GM12874 (cell line): ENCODE data around the gene CD274.
A peak's percentile ranks its signal among the peaks of the same experiment; 100 is the strongest.

Experiments
- TF ChIP-seq, protein P1 (sequence below): IDR thresholded peaks from 2 replicates; pipeline ENCODE4 v1.5.1; 2011; ENCODE audit warnings: low read depth, mild to moderate bottlenecking, control low read depth, low read length, moderate library complexity; ENCODE audit not compliant: insufficient read depth

CD274 gene

DNA sequence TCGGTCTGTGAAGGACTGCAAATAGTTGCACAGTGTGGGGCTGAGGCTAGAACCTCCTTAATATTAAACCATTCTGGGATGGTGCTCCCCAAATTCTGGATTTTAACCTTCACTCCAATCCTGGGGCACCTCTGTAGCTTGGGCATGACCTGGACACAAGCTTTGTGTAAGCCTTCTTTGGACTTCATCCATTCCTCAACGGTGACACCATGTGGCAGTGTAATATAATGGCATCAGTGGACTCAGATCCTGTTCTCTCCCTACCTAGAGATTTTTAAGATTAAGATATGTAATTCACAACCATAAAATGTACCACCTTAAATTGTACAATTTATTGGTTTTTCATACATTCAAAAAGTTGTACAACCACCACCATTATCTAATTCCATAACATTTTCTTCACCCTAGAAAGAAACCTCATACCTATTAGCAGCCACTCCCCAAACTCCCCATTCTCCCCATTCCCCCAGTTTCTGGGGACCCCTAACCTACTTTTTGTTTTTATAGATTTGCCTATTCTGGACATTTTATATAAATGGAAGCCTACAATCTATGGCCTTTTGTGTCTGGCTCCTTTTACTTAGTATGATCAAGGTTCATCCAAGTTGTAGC is 7.8 kb upstream of the CD274 start:
- TF ChIP-seq, protein P1, sequence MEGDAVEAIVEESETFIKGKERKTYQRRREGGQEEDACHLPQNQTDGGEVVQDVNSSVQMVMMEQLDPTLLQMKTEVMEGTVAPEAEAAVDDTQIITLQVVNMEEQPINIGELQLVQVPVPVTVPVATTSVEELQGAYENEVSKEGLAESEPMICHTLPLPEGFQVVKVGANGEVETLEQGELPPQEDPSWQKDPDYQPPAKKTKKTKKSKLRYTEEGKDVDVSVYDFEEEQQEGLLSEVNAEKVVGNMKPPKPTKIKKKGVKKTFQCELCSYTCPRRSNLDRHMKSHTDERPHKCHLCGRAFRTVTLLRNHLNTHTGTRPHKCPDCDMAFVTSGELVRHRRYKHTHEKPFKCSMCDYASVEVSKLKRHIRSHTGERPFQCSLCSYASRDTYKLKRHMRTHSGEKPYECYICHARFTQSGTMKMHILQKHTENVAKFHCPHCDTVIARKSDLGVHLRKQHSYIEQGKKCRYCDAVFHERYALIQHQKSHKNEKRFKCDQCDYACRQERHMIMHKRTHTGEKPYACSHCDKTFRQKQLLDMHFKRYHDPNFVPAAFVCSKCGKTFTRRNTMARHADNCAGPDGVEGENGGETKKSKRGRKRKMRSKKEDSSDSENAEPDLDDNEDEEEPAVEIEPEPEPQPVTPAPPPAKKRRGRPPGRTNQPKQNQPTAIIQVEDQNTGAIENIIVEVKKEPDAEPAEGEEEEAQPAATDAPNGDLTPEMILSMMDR, result peak; percentile 47

- TF ChIP-seq, protein P1, result no peak
These were observed 6.5 kb upstream of the CD274 start for GRCh38 chr9:5443850-5444249.

- TF ChIP-seq, protein P1, result no peak
These were observed 4.5 kb upstream of the CD274 start for GRCh38 chr9:5445886-5446285.

DNA sequence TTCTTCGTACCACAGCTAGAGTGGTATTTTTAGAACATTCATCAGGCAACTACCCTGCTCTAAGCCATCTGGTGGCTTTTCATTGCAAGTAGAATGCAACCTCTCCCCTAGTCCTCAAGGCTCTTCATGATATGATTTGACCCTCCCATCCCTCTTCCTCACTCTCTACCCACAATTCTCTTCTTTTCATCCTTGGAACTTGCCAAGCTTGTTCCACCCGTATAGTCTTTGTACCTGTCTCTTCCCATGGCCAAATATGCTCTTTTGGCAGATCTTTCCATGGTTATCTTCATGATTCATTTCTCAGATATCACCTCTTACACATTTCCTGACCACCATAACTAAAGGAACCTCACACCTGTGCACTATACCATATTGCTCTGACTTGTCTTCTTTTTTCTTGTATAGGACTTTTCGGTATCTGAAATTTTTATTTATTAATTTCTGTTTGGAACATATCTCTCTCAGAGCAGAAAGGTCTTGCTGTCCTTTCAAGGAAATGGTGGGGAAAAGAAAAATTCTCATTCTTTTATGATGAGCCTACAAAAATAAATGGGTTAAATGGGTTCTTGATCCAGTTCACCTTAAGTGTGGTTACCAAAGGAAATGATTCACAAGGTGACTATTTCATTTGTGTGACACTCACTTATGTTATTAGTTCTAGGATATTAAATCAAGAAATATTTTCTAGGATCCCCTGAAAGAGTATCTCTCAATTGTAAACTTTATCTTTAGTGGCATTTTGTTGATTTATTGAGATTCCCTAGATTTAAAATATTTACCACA is 3.7 kb upstream of the CD274 start:
- TF ChIP-seq, protein P1, result no peak

DNA sequence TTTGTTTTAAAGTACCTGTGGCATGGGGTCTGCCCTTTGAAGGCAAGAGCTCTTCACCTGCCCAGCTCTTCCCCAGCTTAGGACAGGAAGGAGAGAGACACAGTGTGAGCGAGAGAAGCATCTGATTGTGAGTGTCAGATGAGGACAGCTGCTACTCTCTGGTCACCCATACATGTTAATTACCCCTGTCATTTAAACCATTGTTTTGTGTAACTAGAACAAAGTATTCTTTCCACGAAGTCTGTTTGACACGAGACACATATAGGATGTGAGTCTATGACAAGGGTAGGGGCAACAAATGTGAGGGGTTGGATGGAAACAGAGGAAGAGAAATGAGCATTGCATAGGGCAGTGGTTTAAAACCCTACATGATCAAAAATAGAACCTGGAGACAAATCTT is 3.0 kb upstream of the CD274 start:
- TF ChIP-seq, protein P1, result no peak

DNA sequence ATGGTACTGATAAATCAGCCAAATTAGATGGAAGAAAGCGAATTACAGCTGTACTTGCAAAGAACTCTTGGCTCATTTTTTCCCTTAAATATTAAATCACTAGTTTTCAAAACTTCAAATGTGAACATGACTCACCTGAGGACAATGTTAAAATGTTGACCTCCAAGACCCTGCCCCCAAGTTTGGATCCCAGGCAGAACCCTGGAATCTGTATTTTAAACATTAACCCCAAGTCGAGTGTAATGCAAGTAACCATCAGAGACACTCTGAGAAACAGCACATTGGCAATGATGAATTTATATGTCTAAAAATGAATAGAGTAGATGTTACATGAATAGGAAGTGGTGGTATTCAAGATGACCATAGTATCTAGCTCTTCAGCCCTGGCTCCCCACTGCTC is 2.3 kb upstream of the CD274 start:
- TF ChIP-seq, protein P1, result no peak

GRCh38 chr9:5448461-5449435 is 1.6 kb upstream of the CD274 start:
- TF ChIP-seq, protein P1, result no peak
